GM12878 (cell line): ENCODE data around the gene CLCN7. TPM values are rescaled to one million over a fixed set of nuclear protein-coding genes. Genes with fewer than 3 reads are reported as not detected.

ENCODE experiments used
- ATAC-seq: fragments of 200-7000 bp; cut with Tn5 transposase; 3 replicates; pipeline ENCODE4 v1.9.1; 2020; ENCODE audit warnings: mild to moderate bottlenecking, moderate library complexity
- BruUV-seq: library from RNA; stranded (reverse); fragments of 400-500 nt; replicated peaks from 2 replicates; lab custom pipeline; 2021; lab: Mats Ljungman, UMichigan
- CTCF ChIA-PET: fragments of 300-600 bp; sonication (Branson Sonifier 250); formaldehyde crosslinking; extraction: SDS; loops from one replicate; lab custom pipeline; 2021; ENCODE audit warnings: inconsistent platforms; lab: Yijun Ruan, JAX
- POLR2A ChIA-PET: fragments of 350-600 bp; formaldehyde crosslinking; extraction: SDS; loops from one replicate; lab custom pipeline; 2021; ENCODE audit warnings: inconsistent platforms; lab: Charles Lee
- RAD21 ChIA-PET: fragments of 300-600 bp; sonication (Branson Sonifier 250); formaldehyde crosslinking; loops from one replicate; lab custom pipeline; 2023; ENCODE audit warnings: antibody characterized with exemption; ENCODE audit not compliant: unreplicated experiment; lab: Charles Lee
- SMC1A ChIA-PET: fragments of 300-600 bp; sonication (Branson Sonifier 250); formaldehyde crosslinking; loops from one replicate; lab custom pipeline; 2023; ENCODE audit not compliant: unreplicated experiment, uncharacterized antibody; lab: Charles Lee
- DNase-seq: peaks from one replicate; pipeline ENCODE4 v3.0.0-alpha.2; 2011; ENCODE audit warnings: low read depth, low spot score
- FAIRE-seq: peaks from 3 replicates; lab custom pipeline; 2011; peaks lifted over from hg19 to GRCh38; lab: Jason Lieb, UNC
- H2AFZ ChIP-seq: 2 replicates; pipeline ENCODE4 v1.6.0; 2011; ENCODE audit warnings: low read depth, low read length, control low read depth; ENCODE audit not compliant: control insufficient read depth
- H3K27ac ChIP-seq: 2 replicates; pipeline ENCODE4 v1.5.1; 2011; ENCODE audit warnings: control low read depth; ENCODE audit not compliant: control insufficient read depth, insufficient read depth
- H3K27me3 ChIP-seq, 2 experiments: replicated peaks in 1 of 2; 2 replicates each; pipeline versions ENCODE4 v1.6.0 to v1.6.1; 2011; ENCODE audit warnings: low read length in 1 of 2; ENCODE audit not compliant: control insufficient read depth in 2 of 2, insufficient read depth in 2 of 2
- H3K36me3 ChIP-seq, 2 experiments: 2 replicates each; pipeline ENCODE4 v1.5.1; 2011; ENCODE audit warnings: low read length in 1 of 2; ENCODE audit not compliant: control insufficient read depth in 2 of 2, insufficient read depth in 2 of 2
- H3K4me1 ChIP-seq: 2 replicates; pipeline ENCODE4 v1.6.1; 2011; ENCODE audit warnings: mild to moderate bottlenecking, low read length, moderate library complexity, mixed read lengths; ENCODE audit not compliant: control insufficient read depth, insufficient read depth
- H3K4me2 ChIP-seq: 2 replicates; pipeline ENCODE4 v1.6.0; 2011; ENCODE audit warnings: control low read depth; ENCODE audit not compliant: control insufficient read depth, insufficient read depth
- H3K4me3 ChIP-seq: fragments of 200-600 bp; sonication (generic); 2 replicates; pipeline ENCODE4 v1.5.1; 2016
- H3K79me2 ChIP-seq: 2 replicates; pipeline ENCODE4 v1.6.0; 2011; ENCODE audit warnings: low read length; ENCODE audit not compliant: control insufficient read depth, insufficient read depth
- H3K9ac ChIP-seq: 2 replicates; pipeline ENCODE4 v1.8.0; 2011; ENCODE audit warnings: low read length, control low read depth, mixed read lengths; ENCODE audit not compliant: control insufficient read depth, insufficient read depth
- H3K9me3 ChIP-seq: replicated peaks from 3 replicates; pipeline ENCODE4 v1.5.1; 2011; ENCODE audit warnings: mild to moderate bottlenecking, low read length; ENCODE audit not compliant: control insufficient read depth, insufficient read depth
- H4K20me1 ChIP-seq: 2 replicates; pipeline ENCODE4 v1.6.0; 2011; ENCODE audit not compliant: control insufficient read depth, insufficient read depth
- CHD1 ChIP-seq: IDR thresholded peaks from 2 replicates; pipeline ENCODE4 v1.6.1; 2012; ENCODE audit warnings: low read depth, low read length, improper control_type of control experiment
- IRF3 ChIP-seq: fragments of 450-650 bp; IDR thresholded peaks from 2 replicates; pipeline ENCODE4 v1.6.1; 2014; ENCODE audit warnings: mild to moderate bottlenecking
- RCOR1 ChIP-seq: conservative IDR thresholded peaks from 2 replicates; pipeline ENCODE4 v1.6.1; 2012; ENCODE audit warnings: low read depth, low read length, improper control_type of control experiment
- SRF ChIP-seq, 2 experiments: IDR thresholded peaks; 2 replicates each; pipeline ENCODE4 v1.6.1; 2011; ENCODE audit warnings: low read depth in 2 of 2, low read length in 2 of 2, mild to moderate bottlenecking in 1 of 2, moderate library complexity in 1 of 2
- WGBS: methylation state at CpG from one replicate; pipeline ENCODE4 v1.1.6; 2016; ENCODE audit warnings: low lambda C conversion rate; ENCODE audit not compliant: insufficient replicate concordance, insufficient coverage; ENCODE audit errors: missing lambda C conversion rate; 5-methylcytosine and 5-hydroxymethylcytosine counted together
- in situ Hi-C: fragments of 300-500 bp; cut with MboI; formaldehyde crosslinking; loops from 9 replicates; pipeline ENCODE4 v1.14.3; 2018; ENCODE audit warnings: mixed read lengths
- intact Hi-C: fragments of 100-400 bp; cut with micrococcal nuclease; formaldehyde crosslinking; loops from one replicate; pipeline ENCODE4 v1.14.2; 2022; ENCODE audit not compliant: unreplicated experiment
- polyA plus RNA-seq, 11 experiments: library from polyadenylated mRNA; depleted of rRNA in 4 of 11; unstranded in 6 of 11; stranded (reverse) in 5 of 11; fragments of >200 nt; fragmentation: Nextera tagmentation in 4 of 11; fragmentation: Illumina TruSeq in 1 of 11; extraction: Ambion mirVana in 4 of 11; extraction: Trizol in 1 of 11; gene quantifications; 1 replicate in 1 of 11; 2 replicates in 10 of 11; pipeline versions ENCODE4 v1.2.1 to v1.2.3, GENCODE V29; 2011 to 2016; ENCODE audit warnings: inconsistent platforms in 2 of 11, missing spikeins in 2 of 11, low read depth in 1 of 11
- total RNA-seq, 4 experiments: library from RNA; depleted of rRNA in 3 of 4; stranded (reverse); fragments of >200 nt in 3 of 4; fragmentation: Illumina TruSeq in 1 of 4; extraction: Trizol in 1 of 4; gene quantifications; 2 replicates each; pipeline versions ENCODE4 v1.2.1 to v1.2.3, GENCODE V29; 2013 to 2021

Gene CLCN7
- total and polyA plus RNA-seq, 10 of the 15 experiments (the other 5 are each of a cell fraction or from before 2014, with no cell fraction given): 0.04 to 62.5 (median 19.9) TPM

- TF ChIP-seq IRF3 (no peak), RCOR1 (no peak)
Observed at GRCh38 chr16:1447965-1448364, 26.9 kb downstream of the CLCN7 start (continued).

GRCh38 chr16:1446296-1447080 is 28.3 kb downstream of the CLCN7 start:
- no peak overlapping the region for H3K4me2 ChIP-seq
- in situ Hi-C loops: no loop called here

More at GRCh38 chr16:1446296-1447080, 28.3 kb downstream of the CLCN7 start:
- Histone ChIP-seq H3K4me3 (no peak overlapping the region), H3K27ac (no peak overlapping the region), H3K36me3 (no peaks in the 10 kb centered on the region), H3K79me2 (no peaks in the 10 kb centered on the region)
- ATAC-seq (no peak), DNase-seq (no peak)
- CTCF ChIA-PET: no interaction called here
- BruUV-seq: TSS peak; percentile 65
- TF ChIP-seq SRF (IDR thresholded peaks at IDR 0.05; ENCODE audit: low read depth in 2 of 2, low read length in 2 of 2) (0 out of 4 replicates have a peak, but pooled peaks of 1 of the 2 experiments have one; percentile 4), CHD1 (no peak)
- TF ChIP-seq, all 136 proteins: peak for 1
- Histone ChIP-seq H3K9ac (no peak overlapping the region), H3K9me3 (no peaks in the 10 kb centered on the region), H3K4me1 (no peaks in the 10 kb centered on the region), H2AFZ (no peak overlapping the region), H3K27me3 (no peaks in the 10 kb centered on the region), H4K20me1 (no peaks in the 10 kb centered on the region)
- 85% methylated on average over 40 of the region's 41 CpGs for WGBS
- ChIA-PET SMC1A (no interaction called here), RAD21 (no interaction called here), POLR2A (no interaction called here)
- intact Hi-C loops: no loop called here
- no peak for FAIRE-seq
